NCI-H1694 treated with DMSO at 0.1 percent for 48 hours (cell line): ENCODE data around the gene LRMDA.

Source experiments
- DNase-seq: peaks from one replicate; lab custom pipeline; 2025; lab: John Stamatoyannopoulos, UW

The LRMDA gene

GRCh38 chr10:75672111-75672671, 240.8 kb downstream of the LRMDA start:
- DNase-seq: no peak

- no peak for DNase-seq
Observed at GRCh38 chr10:75672842-75673241, 241.4 kb downstream of the LRMDA start.

- DNase-seq: no peak
Observed at GRCh38 chr10:75677541-75677940, 246.1 kb downstream of the LRMDA start.

- no peak for DNase-seq
Observed at GRCh38 chr10:75678527-75678926, 247.1 kb downstream of the LRMDA start.

GRCh38 chr10:75679536-75679935, 248.1 kb downstream of the LRMDA start:
- no peak for DNase-seq

GRCh38 chr10:75681334-75681733, 249.9 kb downstream of the LRMDA start:
- DNase-seq: no peak

- no peak for DNase-seq
Observed at GRCh38 chr10:75682649-75683557, 251.5 kb downstream of the LRMDA start.

GRCh38 chr10:75685187-75685586, 253.8 kb downstream of the LRMDA start:
- DNase-seq: no peak

- no peak for DNase-seq
Observed at GRCh38 chr10:75688506-75689300, 257.3 kb downstream of the LRMDA start.

GRCh38 chr10:75693489-75693888, 262.1 kb downstream of the LRMDA start:
- DNase-seq: no peak

GRCh38 chr10:75694269-75694668, 262.8 kb downstream of the LRMDA start:
- DNase-seq: no peak

- DNase-seq: no peak
Observed at GRCh38 chr10:75694790-75695189, 263.4 kb downstream of the LRMDA start.

GRCh38 chr10:75695994-75696393, 264.6 kb downstream of the LRMDA start:
- DNase-seq: no peak

GRCh38 chr10:75696536-75696935, 265.1 kb downstream of the LRMDA start:
- no peak for DNase-seq

GRCh38 chr10:75703191-75703854, 271.9 kb downstream of the LRMDA start:
- no peak for DNase-seq

GRCh38 chr10:75705426-75705825, 274.0 kb downstream of the LRMDA start:
- no peak for DNase-seq

- no peak for DNase-seq
Observed at GRCh38 chr10:75707080-75707840, 275.8 kb downstream of the LRMDA start.

GRCh38 chr10:75708060-75708459, 276.6 kb downstream of the LRMDA start:
- DNase-seq: no peak

- no peak for DNase-seq
Observed at GRCh38 chr10:75709245-75709644, 277.8 kb downstream of the LRMDA start.

GRCh38 chr10:75709811-75710210, 278.4 kb downstream of the LRMDA start:
- no peak for DNase-seq

GRCh38 chr10:75712242-75712880, 280.9 kb downstream of the LRMDA start:
- DNase-seq: no peak
